IPS-18c (cell line): Measurements from ENCODE around the gene POLR3A.

Experiments used
- H3K4me3 ChIP-seq: 2 replicates; pipeline ENCODE4 v1.7.0; 2013; ENCODE audit warnings: low read depth, mild to moderate bottlenecking, low read length, moderate library complexity; ENCODE audit not compliant: insufficient read depth
- H3K9me3 ChIP-seq: one replicate; pipeline ENCODE4 v1.6.1; 2013; ENCODE audit warnings: mild to moderate bottlenecking, low read length, moderate library complexity; ENCODE audit not compliant: control insufficient read depth, insufficient read depth

Gene POLR3A

GRCh38 chr10:77919713-77920108, 109.6 kb downstream of the POLR3A start:
- Histone ChIP-seq H3K4me3 (no peak overlapping the region), H3K9me3 (no peaks in the 10 kb centered on the region)
